SK-N-SH (cell line): ENCODE data around the gene ZNRD2. TPM values are rescaled to one million over a fixed set of nuclear protein-coding genes. Genes with fewer than 3 reads are reported as not detected.

Experiments
- CTCF ChIA-PET: fragments of 300-600, 350-600 bp; formaldehyde crosslinking; extraction: SDS; loops from one replicate; lab custom pipeline; 2021; lab: Yijun Ruan, JAX
- POLR2A ChIA-PET: fragments of 350-600 bp; sonication (Branson Sonifier 250); formaldehyde crosslinking; extraction: SDS; loops from one replicate; lab custom pipeline; 2020; ENCODE audit warnings: antibody characterized with exemption, inconsistent platforms; lab: Yijun Ruan, JAX
- DNase-seq: peaks from one replicate; pipeline ENCODE4 v3.0.0; 2012
- H2AFZ ChIP-seq: fragments of 200-600 bp; sonication (generic); 2 replicates; pipeline ENCODE4 v1.8.1; 2016; ENCODE audit warnings: antibody characterized with exemption, mild to moderate bottlenecking, low read depth
- H3F3A ChIP-seq: fragments of 200-600 bp; sonication (generic); replicated peaks from 2 replicates; pipeline ENCODE3; 2016; ENCODE audit warnings: antibody characterized with exemption, mild to moderate bottlenecking; ENCODE audit not compliant: insufficient read depth
- H3K27ac ChIP-seq, 2 experiments: fragments of 200-500 bp in 1 of 2; fragments of 200-600 bp in 1 of 2; sonication (Bioruptor generic) in 1 of 2; sonication (generic), shearing (Covaris generic) in 1 of 2; 2 replicates each; pipeline versions ENCODE4 v1.5.1 to v1.6.1; 2014 to 2016; ENCODE audit warnings: low read depth in 2 of 2, inconsistent platforms in 1 of 2, low read length in 1 of 2, mild to moderate bottlenecking in 1 of 2, mixed read lengths in 1 of 2
- H3K27me3 ChIP-seq: fragments of 200-600 bp; sonication (generic), shearing (Covaris generic); 2 replicates; pipeline ENCODE4 v1.6.1; 2016; ENCODE audit warnings: mixed run types; ENCODE audit not compliant: insufficient read depth
- H3K36me3 ChIP-seq, 2 experiments: fragments of 200-500 bp in 1 of 2; fragments of 200-600 bp in 1 of 2; sonication (Bioruptor generic) in 1 of 2; sonication (generic) in 1 of 2; replicated peaks in 1 of 2; 2 replicates each; pipeline versions ENCODE3 to v1.5.1; 2014 to 2016; ENCODE audit warnings: low read length in 1 of 2, mild to moderate bottlenecking in 1 of 2; ENCODE audit not compliant: insufficient read depth in 2 of 2, control insufficient read depth in 1 of 2
- H3K4me1 ChIP-seq, 2 experiments: fragments of 200-500 bp in 1 of 2; fragments of 200-600 bp in 1 of 2; sonication (Bioruptor generic) in 1 of 2; sonication (generic), shearing (Covaris generic) in 1 of 2; 2 replicates each; pipeline versions ENCODE4 v1.5.1 to v1.6.1; 2014 to 2016; ENCODE audit warnings: low read depth in 1 of 2, low read length in 1 of 2, mixed run types in 1 of 2; ENCODE audit not compliant: insufficient read depth in 2 of 2, control insufficient read depth in 1 of 2
- H3K4me2 ChIP-seq: fragments of 200-600 bp; sonication (generic), shearing (Covaris generic); 2 replicates; pipeline ENCODE4 v1.6.1; 2017; ENCODE audit warnings: mixed run types
- H3K4me3 ChIP-seq, 2 experiments: fragments of 200-500 bp in 1 of 2; fragments of 200-600 bp in 1 of 2; sonication (Bioruptor generic) in 1 of 2; sonication (generic), shearing (Covaris generic) in 1 of 2; 2 replicates each; pipeline versions ENCODE4 v1.5.1 to v1.8.1; 2014 to 2016; ENCODE audit warnings: low read depth in 2 of 2, inconsistent platforms in 1 of 2, low read length in 1 of 2, mild to moderate bottlenecking in 1 of 2, mixed read lengths in 1 of 2, moderate library complexity in 1 of 2
- H3K79me2 ChIP-seq: fragments of 200-600 bp; sonication (generic); 2 replicates; pipeline ENCODE4 v1.8.1; 2017; ENCODE audit warnings: mild to moderate bottlenecking; ENCODE audit not compliant: insufficient read depth
- H3K9ac ChIP-seq: fragments of 200-600 bp; sonication (generic); 2 replicates; pipeline ENCODE4 v1.6.1; 2017; ENCODE audit warnings: mixed run types
- H3K9me2 ChIP-seq: fragments of 200-600 bp; sonication (generic); 2 replicates; pipeline ENCODE4 v1.6.1; 2017; ENCODE audit warnings: mixed run types
- H3K9me3 ChIP-seq: fragments of 200-600 bp; sonication (generic); 2 replicates; pipeline ENCODE4 v1.6.1; 2017; ENCODE audit warnings: mixed run types, mild to moderate bottlenecking, moderate library complexity
- H4K20me1 ChIP-seq: fragments of 200-600 bp; sonication (generic); 2 replicates; pipeline ENCODE4 v1.6.1; 2017; ENCODE audit warnings: mild to moderate bottlenecking, mixed run types; ENCODE audit not compliant: insufficient read depth
- CHD2 ChIP-seq: fragments of 150-350 bp; IDR thresholded peaks from 2 replicates; pipeline ENCODE4 v1.6.1; 2018; ENCODE audit warnings: low read length; ENCODE audit not compliant: partially characterized antibody
- CTCF ChIP-seq: fragments of 200-600 bp; sonication (generic); IDR thresholded peaks from 2 replicates; pipeline ENCODE4 v1.6.1; 2017; ENCODE audit warnings: antibody characterized with exemption, mild to moderate bottlenecking, moderate library complexity
- ELF1 ChIP-seq: IDR thresholded peaks from 2 replicates; pipeline ENCODE4 v1.4.0; 2012
- EP300 ChIP-seq, 2 experiments: IDR thresholded peaks; 2 replicates each; pipeline versions ENCODE4 v1.4.0 to v1.6.1; 2012; ENCODE audit warnings: borderline replicate concordance in 1 of 2, low read depth in 1 of 2, low read length in 1 of 2
- FOSL2 ChIP-seq: IDR thresholded peaks from 2 replicates; pipeline ENCODE4 v1.4.0; 2012; ENCODE audit warnings: low read depth, mild to moderate bottlenecking, moderate library complexity, borderline replicate concordance
- FOXM1 ChIP-seq: IDR thresholded peaks from 2 replicates; pipeline ENCODE4 v1.4.0; 2012; ENCODE audit warnings: low read depth, mild to moderate bottlenecking
- GABPA ChIP-seq: IDR thresholded peaks from 2 replicates; pipeline ENCODE4 v1.4.0; 2012; ENCODE audit warnings: low read depth, mild to moderate bottlenecking
- GATA2 ChIP-seq: sonication (generic); formaldehyde crosslinking; IDR thresholded peaks from 2 replicates; pipeline ENCODE4 v1.5.0; 2020; ENCODE audit warnings: mild to moderate bottlenecking, missing genetic modification reagents
- MAX ChIP-seq: IDR thresholded peaks from 2 replicates; pipeline ENCODE4 v1.4.0; 2012; ENCODE audit warnings: low read depth
- MXI1 ChIP-seq: IDR thresholded peaks from 2 replicates; pipeline ENCODE4 v1.6.1; 2012; ENCODE audit warnings: mild to moderate bottlenecking, low read depth, low read length, improper control_type of control experiment
- NRF1 ChIP-seq: IDR thresholded peaks from 2 replicates; pipeline ENCODE4 v1.6.1; 2012; ENCODE audit warnings: low read depth, mild to moderate bottlenecking, low read length
- POLR2AphosphoS5 ChIP-seq: IDR thresholded peaks from 2 replicates; pipeline ENCODE4 v1.6.1; 2012; ENCODE audit warnings: low read depth, low read length
- REST ChIP-seq: IDR thresholded peaks from 2 replicates; pipeline ENCODE4 v1.6.1; 2012; ENCODE audit warnings: mild to moderate bottlenecking, low read depth, low read length, moderate library complexity
- RXRA ChIP-seq: IDR thresholded peaks from 2 replicates; pipeline ENCODE4 v1.4.0; 2012; ENCODE audit warnings: low read depth, mild to moderate bottlenecking, borderline replicate concordance
- SIN3A ChIP-seq: IDR thresholded peaks from 2 replicates; pipeline ENCODE4 v1.6.1; 2012; ENCODE audit warnings: low read depth, mild to moderate bottlenecking, low read length, moderate library complexity, borderline replicate concordance
- SMC3 ChIP-seq: IDR thresholded peaks from 2 replicates; pipeline ENCODE4 v1.6.1; 2012; ENCODE audit warnings: low read depth, low read length, improper control_type of control experiment
- TCF12 ChIP-seq: IDR thresholded peaks from 2 replicates; pipeline ENCODE4 v1.4.0; 2012
- USF1 ChIP-seq: IDR thresholded peaks from 2 replicates; pipeline ENCODE4 v1.4.0; 2012; ENCODE audit warnings: low read depth, borderline replicate concordance
- YY1 ChIP-seq: IDR thresholded peaks from 2 replicates; pipeline ENCODE4 v1.4.0; 2012; ENCODE audit warnings: low read depth, mild to moderate bottlenecking
- ZBTB33 ChIP-seq: IDR thresholded peaks from 2 replicates; pipeline ENCODE4 v1.4.0; 2012; ENCODE audit warnings: low read depth, borderline replicate concordance
- WGBS: methylation state at CpG from one replicate; pipeline ENCODE4 v1.1.6; 2017; ENCODE audit warnings: low lambda C conversion rate; 5-methylcytosine and 5-hydroxymethylcytosine counted together
- polyA plus RNA-seq, 3 experiments: library from polyadenylated mRNA; depleted of rRNA; stranded (reverse); fragments of >200 nt; gene quantifications; 2 replicates each; pipeline ENCODE4 v1.2.3, GENCODE V29; 2012

ZNRD2 gene
- polyA plus RNA-seq, 1 of the 3 experiments (the other 2 are of a cell fraction) = 78.1 TPM

- Histone ChIP-seq H3K36me3 (peaks cover 29 to 57% of the 10 kb centered on the region in 2 experiments), H3F3A (no peaks in the 10 kb centered on the region), H3K27me3 (no peaks in the 10 kb centered on the region), H3K4me1 (peaks cover 0 to 4% of the 10 kb centered on the region in 2 experiments; a peak in 1 of 4 replicates), H3K9me3 (no peaks in the 10 kb centered on the region), H3K9me2 (no peaks in the 10 kb centered on the region), H3K9ac (no peak overlapping the region), H2AFZ (no peak overlapping the region), H3K4me3 (no peak overlapping the region), H3K79me2 (peaks cover 12% of the 10 kb centered on the region; the same call in 1 of the 2 replicates), H3K27ac (no peak overlapping the region), H3K4me2 (no peak overlapping the region), H4K20me1 (0 out of 2 replicates have a peak, but pooled peaks cover 7% of the 10 kb centered on the region)
- WGBS = 92% methylated on average over 3 of the region's 3 CpGs
- no peak for DNase-seq
- CTCF ChIA-PET = interaction anchor here (1.2 to 6.4 kb wide), 4 partner anchors 7 to 25 kb away, joined by 3 to 88 read pairs (median 4); partner anchors contain the start of gene ZNRD2
- POLR2A ChIA-PET = interaction anchor here (0.6 kb wide), 1 partner anchor 254 kb away, joined by 3 read pairs; no protein-coding TSS in a partner anchor
- TF ChIP-seq ELF1 (no peak), FOSL2 (no peak), SMC3 (no peak), FOXM1 (no peak), USF1 (no peak), CTCF (no peak), GATA2 (CRISPR knock-in tag) (no peak), CHD2 (no peak), MAX (no peak), RXRA (no peak), GABPA (no peak), TCF12 (no peak), YY1 (no peak), REST (no peak), MXI1 (no peak), NRF1 (no peak), ZBTB33 (no peak), POLR2AphosphoS5 (no peak), SIN3A (no peak), EP300 (IDR thresholded peaks at IDR 0.05; ENCODE audit: borderline replicate concordance in 1 of 2, low read depth in 1 of 2, low read length in 1 of 2) (no peak)
Measured at GRCh38 chr11:65548395-65548794, 21.9 kb upstream of the ZNRD2 start.
